Activated T-helper 1 cell treated with anti-CD3 and anti-CD28 coated beads, Interleukin-12 subunit alpha, Interleukin-12 subunit beta, Interleukin-2, Interleukin-4 antibody, amounts not matched to agents 30 ng/mL and 10 ng/mL and 1 ng/mL, durations not matched to agents 14 hours and 24 hours and 36 hours (primary cell): ENCODE data around the gene RANBP9. TPM values are rescaled to one million over a fixed set of nuclear protein-coding genes. Genes with fewer than 3 reads are reported as not detected.

ENCODE experiments used
- DNase-seq: peaks from one replicate; pipeline ENCODE4 v3.0.0; 2021; ENCODE audit warnings: low spot score
- H3K27ac Mint-ChIP-seq: one replicate; pipeline ENCODE4 v1.8.0; 2021; ENCODE audit warnings: mild to moderate bottlenecking, mixed read lengths
- H3K27me3 Mint-ChIP-seq: one replicate; pipeline ENCODE4 v1.8.0; 2022; ENCODE audit warnings: mild to moderate bottlenecking, moderate library complexity, mixed read lengths; ENCODE audit not compliant: insufficient read depth
- H3K36me3 Mint-ChIP-seq: one replicate; pipeline ENCODE4 v1.8.0; 2021; ENCODE audit warnings: low read depth, mixed read lengths
- H3K4me1 Mint-ChIP-seq: one replicate; pipeline ENCODE4 v1.8.0; 2021; ENCODE audit warnings: low read depth, mixed read lengths
- H3K4me3 Mint-ChIP-seq: one replicate; pipeline ENCODE4 v1.8.0; 2021; ENCODE audit warnings: mild to moderate bottlenecking, moderate library complexity, mixed read lengths
- H3K9me3 Mint-ChIP-seq: one replicate; pipeline ENCODE4 v1.8.0; 2021; ENCODE audit warnings: mixed read lengths
- intact Hi-C: fragments of 100-400 bp; cut with micrococcal nuclease; formaldehyde crosslinking; loops from one replicate; pipeline ENCODE4 v1.15.1; 2024
- total RNA-seq: library from RNA; stranded (reverse); gene quantifications from 2 replicates; pipeline ENCODE4 v1.2.3, GENCODE V29; 2022

Gene RANBP9
- total RNA-seq, 1 donor from 2014 or later: 58.4 TPM

GRCh38 chr6:13615792-13616120, 95.9 kb downstream of the RANBP9 start:
- peak overlapping the region; percentile 99 for H3K4me3 Mint-ChIP-seq
- peaks cover 54% of the 10 kb centered on the region for H3K4me1 Mint-ChIP-seq
- H3K27me3 Mint-ChIP-seq: no peaks in the 10 kb centered on the region
- peak; percentile 22 for DNase-seq
- H3K9me3 Mint-ChIP-seq: no peaks in the 10 kb centered on the region
- peak overlapping the region; percentile 87 for H3K27ac Mint-ChIP-seq
- H3K36me3 Mint-ChIP-seq: peaks cover 23% of the 10 kb centered on the region
- intact Hi-C loops: loop anchor here (1.0 to 10.0 kb wide), 9 partner anchors 9 to 449 kb away; partner anchors contain the start of genes GFOD1, MCUR1, RANBP9 and SIRT5

- Mint-ChIP-seq H3K9me3 (no peaks in the 10 kb centered on the region), H3K27ac (peak within 1 kb of the TSS; percentile 87), H3K27me3 (no peaks in the 10 kb centered on the region), H3K36me3 (peaks cover 19% of the 10 kb centered on the region), H3K4me3 (peak within 1 kb of the TSS; percentile 99), H3K4me1 (peaks cover 54% of the 10 kb centered on the region)
- intact Hi-C loops: loop anchor here (1.0 to 10.0 kb wide), 8 partner anchors 41 to 450 kb away; partner anchors contain the start of genes GFOD1, MCUR1, RANBP9 and SIRT5
- peak; percentile 98 for DNase-seq
Observed at GRCh38 chr6:13614926-13615791, 96.5 kb downstream of the RANBP9 start, which contains the start of gene NOL7. TSS of gene NOL7 (plus strand) at chr6:13615335. CDS start at chr6:13615359, 24 bp downstream.

GRCh38 chr6:13614126-13614925, 97.3 kb downstream of the RANBP9 start:
- DNase-seq: peak; percentile 12
- H3K27ac Mint-ChIP-seq: peak overlapping the region; percentile 87

GRCh38 chr6:13613029-13613594, 98.5 kb downstream of the RANBP9 start:
- Mint-ChIP-seq H3K9me3 (no peaks in the 10 kb centered on the region), H3K4me1 (peaks cover 54% of the 10 kb centered on the region)
- intact Hi-C loops: loop anchor here (10.0 kb wide), 1 partner anchor 452 kb away; no protein-coding TSS in a partner anchor

More at GRCh38 chr6:13614126-13614925, 97.3 kb downstream of the RANBP9 start:
- Mint-ChIP-seq H3K4me3 (peak overlapping the region; percentile 99), H3K4me1 (peaks cover 54% of the 10 kb centered on the region), H3K36me3 (peaks cover 19% of the 10 kb centered on the region), H3K27me3 (no peaks in the 10 kb centered on the region), H3K9me3 (no peaks in the 10 kb centered on the region)
- intact Hi-C loops: loop anchor here (10.0 kb wide), 1 partner anchor 450 kb away; no protein-coding TSS in a partner anchor

GRCh38 chr6:13611715-13612114, 99.9 kb downstream of the RANBP9 start:
- intact Hi-C loops: loop anchor here (10.0 kb wide), 1 partner anchor 453 kb away; no protein-coding TSS in a partner anchor
- Mint-ChIP-seq H3K27ac (peak overlapping the region; percentile 9), H3K9me3 (no peaks in the 10 kb centered on the region), H3K4me1 (peaks cover 44% of the 10 kb centered on the region), H3K27me3 (no peaks in the 10 kb centered on the region), H3K4me3 (peak overlapping the region; percentile 4), H3K36me3 (peaks cover 6% of the 10 kb centered on the region)
- no peak for DNase-seq

More at GRCh38 chr6:13613029-13613594, 98.5 kb downstream of the RANBP9 start:
- DNase-seq: no peak
- Mint-ChIP-seq H3K4me3 (peak overlapping the region; percentile 99), H3K27ac (no peak overlapping the region), H3K36me3 (peaks cover 14% of the 10 kb centered on the region), H3K27me3 (no peaks in the 10 kb centered on the region)

- no peaks in the 10 kb centered on the region for H3K27me3 Mint-ChIP-seq
- H3K36me3 Mint-ChIP-seq: peaks cover 23% of the 10 kb centered on the region
Observed at GRCh38 chr6:13605634-13606033, 106.0 kb downstream of the RANBP9 start.

GRCh38 chr6:13604546-13605416, 106.9 kb downstream of the RANBP9 start:
- intact Hi-C loops: no loop called here
- Mint-ChIP-seq H3K36me3 (peaks cover 29% of the 10 kb centered on the region), H3K4me3 (no peak overlapping the region), H3K9me3 (no peaks in the 10 kb centered on the region), H3K4me1 (peaks cover 4% of the 10 kb centered on the region), H3K27me3 (no peaks in the 10 kb centered on the region), H3K27ac (no peak overlapping the region)
- no peak for DNase-seq

More at GRCh38 chr6:13605634-13606033, 106.0 kb downstream of the RANBP9 start:
- no peak overlapping the region for H3K4me3 Mint-ChIP-seq
- no peak for DNase-seq
- H3K27ac Mint-ChIP-seq: no peak overlapping the region
- H3K9me3 Mint-ChIP-seq: no peaks in the 10 kb centered on the region
- peaks cover 4% of the 10 kb centered on the region for H3K4me1 Mint-ChIP-seq
- intact Hi-C loops: no loop called here

GRCh38 chr6:13604135-13604534, 107.5 kb downstream of the RANBP9 start:
- intact Hi-C loops: no loop called here
- DNase-seq: no peak
- Mint-ChIP-seq H3K9me3 (no peaks in the 10 kb centered on the region), H3K4me3 (no peak overlapping the region), H3K4me1 (peaks cover 4% of the 10 kb centered on the region), H3K27me3 (no peaks in the 10 kb centered on the region), H3K36me3 (peaks cover 29% of the 10 kb centered on the region), H3K27ac (no peak overlapping the region)

- intact Hi-C loops: no loop called here
- Mint-ChIP-seq H3K27me3 (no peaks in the 10 kb centered on the region), H3K4me1 (peaks cover 10% of the 10 kb centered on the region), H3K9me3 (no peaks in the 10 kb centered on the region), H3K27ac (no peak overlapping the region), H3K4me3 (no peak overlapping the region), H3K36me3 (peaks cover 39% of the 10 kb centered on the region)
- DNase-seq: no peak
Observed at GRCh38 chr6:13600036-13600435, 111.6 kb downstream of the RANBP9 start.

- Mint-ChIP-seq H3K9me3 (no peaks in the 10 kb centered on the region), H3K4me3 (no peak overlapping the region), H3K4me1 (peaks cover 6% of the 10 kb centered on the region), H3K36me3 (peaks cover 33% of the 10 kb centered on the region), H3K27me3 (no peaks in the 10 kb centered on the region), H3K27ac (no peak overlapping the region)
- DNase-seq: no peak
- intact Hi-C loops: no loop called here
Observed at GRCh38 chr6:13597073-13597472, 114.6 kb downstream of the RANBP9 start.

GRCh38 chr6:13593720-13594119, 117.9 kb downstream of the RANBP9 start:
- H3K27me3 Mint-ChIP-seq: no peaks in the 10 kb centered on the region
- H3K9me3 Mint-ChIP-seq: no peaks in the 10 kb centered on the region
- no peak overlapping the region for H3K27ac Mint-ChIP-seq
- intact Hi-C loops: no loop called here
- H3K4me3 Mint-ChIP-seq: no peak overlapping the region
- H3K4me1 Mint-ChIP-seq: peaks cover 6% of the 10 kb centered on the region
- no peak for DNase-seq
- peaks cover 20% of the 10 kb centered on the region for H3K36me3 Mint-ChIP-seq

- intact Hi-C loops: no loop called here
- H3K27me3 Mint-ChIP-seq: no peaks in the 10 kb centered on the region
- no peaks in the 10 kb centered on the region for H3K9me3 Mint-ChIP-seq
- no peak overlapping the region for H3K4me3 Mint-ChIP-seq
- H3K27ac Mint-ChIP-seq: no peak overlapping the region
- H3K36me3 Mint-ChIP-seq: peaks cover 18% of the 10 kb centered on the region
- peaks cover 6% of the 10 kb centered on the region for H3K4me1 Mint-ChIP-seq
- DNase-seq: no peak
Observed at GRCh38 chr6:13593103-13593502, 118.5 kb downstream of the RANBP9 start.
